Smooth muscle cell (in vitro differentiated cells): Measurements from ENCODE around the gene MPO. TPM values are rescaled to one million over a fixed set of nuclear protein-coding genes. Genes with fewer than 3 reads are reported as not detected.

Experiments used
- DNase-seq: peaks from one replicate; lab custom pipeline; 2025; ENCODE audit not compliant: unreplicated experiment; lab: John Stamatoyannopoulos, UW
- H2AFZ ChIP-seq: fragments of 200-600 bp; sonication (generic); 2 replicates; pipeline ENCODE4 v1.6.0; 2016; ENCODE audit warnings: antibody characterized with exemption, low read depth, mild to moderate bottlenecking
- H3F3A ChIP-seq: fragments of 200-600 bp; sonication (generic); 2 replicates; pipeline ENCODE4 v1.6.0; 2017; ENCODE audit warnings: antibody characterized with exemption, low read depth
- H3K27ac ChIP-seq: fragments of 200-600 bp; sonication (generic); 2 replicates; pipeline ENCODE4 v1.5.1; 2016; ENCODE audit warnings: low read depth, mild to moderate bottlenecking
- H3K27me3 ChIP-seq: fragments of 200-600 bp; sonication (generic); 2 replicates; pipeline ENCODE4 v1.6.1; 2016; ENCODE audit warnings: low read depth, mild to moderate bottlenecking
- H3K36me3 ChIP-seq: fragments of 200-600 bp; sonication (generic); 2 replicates; pipeline ENCODE4 v1.5.1; 2016; ENCODE audit warnings: low read depth
- H3K4me1 ChIP-seq: fragments of 200-600 bp; sonication (generic); 2 replicates; pipeline ENCODE4 v1.5.1; 2016; ENCODE audit warnings: low read depth
- H3K4me2 ChIP-seq: fragments of 200-600 bp; sonication (generic); 2 replicates; pipeline ENCODE4 v1.6.0; 2016; ENCODE audit warnings: mild to moderate bottlenecking
- H3K4me3 ChIP-seq: fragments of 200-600 bp; sonication (generic); 2 replicates; pipeline ENCODE4 v1.5.1; 2016; ENCODE audit warnings: mild to moderate bottlenecking
- H3K79me2 ChIP-seq: fragments of 200-600 bp; sonication (generic); 2 replicates; pipeline ENCODE4 v1.6.0; 2016; ENCODE audit warnings: low read depth, mild to moderate bottlenecking
- H3K9ac ChIP-seq: fragments of 200-600 bp; sonication (generic); 2 replicates; pipeline ENCODE4 v1.6.0; 2016; ENCODE audit warnings: low read depth
- H3K9me3 ChIP-seq: fragments of 200-600 bp; sonication (generic); replicated peaks from 2 replicates; pipeline ENCODE4 v1.5.1; 2016; ENCODE audit warnings: low read depth
- H4K20me1 ChIP-seq: fragments of 200-600 bp; sonication (generic); 2 replicates; pipeline ENCODE4 v1.6.0; 2016; ENCODE audit warnings: low read depth
- CTCF ChIP-seq: fragments of 200-600 bp; sonication (generic); IDR thresholded peaks from 2 replicates; pipeline ENCODE4 v1.5.1; 2017; ENCODE audit warnings: borderline replicate concordance, mild to moderate bottlenecking, antibody characterized with exemption; ENCODE audit not compliant: insufficient read depth, poor library complexity, severe bottlenecking
- WGBS: methylation state at CpG from one replicate; pipeline ENCODE4 v1.1.7; 2016; ENCODE audit warnings: low lambda C conversion rate; 5-methylcytosine and 5-hydroxymethylcytosine counted together
- polyA plus RNA-seq: library from polyadenylated mRNA; unstranded; fragments of >200 nt; fragmentation: Nextera tagmentation; extraction: Ambion mirVana; gene quantifications from 2 replicates; pipeline ENCODE4 v1.2.1, GENCODE V29; 2016
- total RNA-seq: library from RNA; depleted of rRNA; stranded (reverse); fragments of >200 nt; gene quantifications from 2 replicates; pipeline ENCODE4 v1.2.3, GENCODE V29; 2014

The MPO gene
- total and polyA plus RNA-seq, 2 experiments from 2014 or later = 0.09 TPM; not detected in 1

DNA sequence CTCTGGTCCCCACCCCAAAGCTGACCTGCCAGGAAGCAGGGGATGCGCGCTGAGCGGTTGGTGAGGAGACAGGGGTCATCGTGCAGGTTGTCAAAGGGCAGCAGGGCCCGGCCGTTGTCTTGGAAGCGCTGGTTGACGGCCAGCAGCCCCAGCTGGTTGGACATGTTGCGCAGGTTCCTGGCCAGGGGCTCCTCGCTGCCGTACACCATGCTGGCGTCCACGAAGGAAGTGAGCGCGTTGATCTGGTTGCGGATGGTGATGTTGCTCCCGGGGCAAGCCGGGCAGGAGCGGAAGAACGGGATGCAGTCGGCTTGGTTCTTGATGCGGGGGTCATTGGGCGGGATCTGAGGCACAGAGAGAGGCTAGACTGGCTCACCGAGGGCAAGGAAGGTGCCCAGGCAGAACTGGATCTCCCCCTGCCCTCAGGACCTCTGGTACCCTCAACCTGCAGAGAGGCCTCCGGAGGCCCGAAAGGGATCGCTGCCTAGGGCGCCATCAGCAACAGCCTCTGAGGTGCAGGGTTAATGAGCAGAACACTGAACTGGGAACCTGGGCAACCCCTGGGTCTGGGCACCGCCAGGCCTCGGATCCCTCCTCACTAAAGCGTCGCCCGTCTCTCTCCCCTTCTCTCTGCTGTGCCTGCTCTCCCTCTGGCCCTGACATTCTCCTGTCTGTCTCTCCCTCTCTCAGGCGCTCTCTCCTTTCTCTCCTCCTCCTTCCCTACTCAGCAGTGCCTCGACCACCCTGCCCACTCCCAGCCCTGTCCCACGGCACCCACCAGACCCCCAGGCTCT lies 2.7 kb downstream of the MPO start:
- no peaks in the 10 kb centered on the region for H3K36me3 ChIP-seq
- no peak overlapping the region for H3K4me3 ChIP-seq
- H2AFZ ChIP-seq = no peak overlapping the region
- H3F3A ChIP-seq = no peaks in the 10 kb centered on the region
- H3K27me3 ChIP-seq = no peaks in the 10 kb centered on the region
- H3K4me1 ChIP-seq = no peaks in the 10 kb centered on the region
- no peak overlapping the region for H3K4me2 ChIP-seq
- TF ChIP-seq CTCF = no peak
- no peak for DNase-seq
- WGBS = 93% methylated on average over 35 of the region's 36 CpGs
- no peaks in the 10 kb centered on the region for H4K20me1 ChIP-seq
- H3K79me2 ChIP-seq = no peaks in the 10 kb centered on the region
- no peak overlapping the region for H3K9ac ChIP-seq
- H3K27ac ChIP-seq = no peak overlapping the region
- no peaks in the 10 kb centered on the region for H3K9me3 ChIP-seq

DNA sequence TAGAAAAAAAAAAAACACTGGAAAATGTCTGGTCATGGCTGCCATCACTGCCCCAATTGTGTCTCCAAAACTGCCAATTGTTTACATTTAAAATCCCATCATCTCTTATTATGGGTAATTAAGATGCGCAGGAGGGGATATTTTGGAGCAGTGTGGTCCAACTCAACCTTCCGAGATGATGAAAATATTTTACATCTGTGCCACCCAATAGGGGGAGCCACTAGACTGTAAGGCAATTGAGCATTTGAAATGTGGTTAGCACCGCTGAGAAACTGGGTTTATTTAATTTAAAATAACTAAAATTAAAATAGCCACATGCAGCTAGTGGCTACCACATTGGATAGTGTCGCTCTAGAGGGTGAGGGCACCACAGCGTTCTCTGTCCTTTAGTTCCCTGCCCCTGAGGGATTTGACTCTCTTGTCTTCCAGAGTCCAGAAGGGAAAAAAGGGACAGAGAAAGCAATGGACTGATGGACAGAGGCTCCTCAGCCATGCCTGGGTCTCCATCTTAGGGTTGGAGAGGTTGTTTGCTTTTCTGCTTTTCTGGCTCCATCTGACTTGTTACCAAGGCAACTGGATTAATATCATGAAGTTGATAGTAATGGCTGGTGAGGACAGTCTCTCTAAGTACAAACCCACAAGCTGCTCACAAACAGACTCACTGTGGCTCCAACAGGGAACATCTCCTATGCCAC lies 3.5 kb downstream of the MPO start:
- H3K4me1 ChIP-seq = no peaks in the 10 kb centered on the region
- no peak overlapping the region for H3K9ac ChIP-seq
- H2AFZ ChIP-seq = no peak overlapping the region
- no peak overlapping the region for H3K4me3 ChIP-seq
- no peaks in the 10 kb centered on the region for H3F3A ChIP-seq
- H3K79me2 ChIP-seq = no peaks in the 10 kb centered on the region
- H3K9me3 ChIP-seq = no peaks in the 10 kb centered on the region
- no peaks in the 10 kb centered on the region for H3K36me3 ChIP-seq
- TF ChIP-seq CTCF = peak; percentile 40
- no peaks in the 10 kb centered on the region for H3K27me3 ChIP-seq
- 66% methylated on average over 5 of the region's 5 CpGs for WGBS
- no peak overlapping the region for H3K4me2 ChIP-seq
- H4K20me1 ChIP-seq = no peaks in the 10 kb centered on the region
- DNase-seq = no peak
- no peak overlapping the region for H3K27ac ChIP-seq

DNA sequence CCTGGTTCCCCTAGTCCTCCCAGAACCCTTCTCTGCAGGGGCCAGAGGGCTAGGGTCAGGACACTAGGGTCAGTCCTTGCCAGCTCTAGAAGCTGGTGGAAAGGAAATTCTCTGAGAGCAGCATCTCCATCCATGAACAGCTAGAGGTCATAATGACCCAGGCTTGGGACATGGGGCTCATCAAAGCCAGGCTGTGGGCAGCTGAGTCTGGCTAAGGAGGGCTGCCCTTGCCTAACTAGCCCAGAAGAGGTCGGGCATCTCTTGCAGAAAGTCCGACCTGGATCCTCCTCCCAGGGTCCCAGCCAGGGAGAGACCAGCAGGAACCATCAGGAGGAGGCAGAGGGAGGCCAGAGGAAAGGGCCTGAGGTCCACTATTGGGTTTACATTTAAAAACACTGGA lies 4.3 kb downstream of the MPO start:
- no peak for TF ChIP-seq CTCF
- Histone ChIP-seq H2AFZ (no peak overlapping the region), H3F3A (no peaks in the 10 kb centered on the region), H3K4me3 (no peak overlapping the region), H3K4me2 (no peak overlapping the region), H3K79me2 (no peaks in the 10 kb centered on the region), H3K4me1 (no peaks in the 10 kb centered on the region), H4K20me1 (no peaks in the 10 kb centered on the region), H3K9ac (no peak overlapping the region), H3K9me3 (no peaks in the 10 kb centered on the region), H3K36me3 (no peaks in the 10 kb centered on the region), H3K27me3 (no peaks in the 10 kb centered on the region), H3K27ac (no peak overlapping the region)
- DNase-seq = no peak
- WGBS = 45% methylated on average over 2 of the region's 2 CpGs

DNA sequence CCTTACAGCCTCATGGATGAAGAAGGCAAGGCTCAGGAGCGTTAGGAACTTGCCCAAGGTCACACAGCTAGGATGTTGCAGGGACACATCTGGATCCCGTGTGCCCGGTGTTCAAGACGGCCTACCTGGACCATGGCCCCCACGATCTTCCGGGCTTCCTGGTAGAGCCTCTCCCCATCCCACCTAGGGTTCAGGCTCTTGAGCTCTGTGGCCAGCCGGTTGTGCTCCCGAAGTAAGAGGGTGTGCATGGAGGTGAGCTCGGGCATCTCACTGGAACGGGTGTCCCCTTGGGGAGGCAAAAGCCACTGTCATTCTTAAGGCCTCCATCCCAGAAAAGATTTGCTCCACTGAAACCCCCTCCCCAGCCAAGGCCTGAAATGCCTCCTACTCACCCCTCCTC lies 5.3 kb downstream of the MPO start:
- no peaks in the 10 kb centered on the region for H3F3A ChIP-seq
- DNase-seq = no peak
- H3K36me3 ChIP-seq = no peaks in the 10 kb centered on the region
- no peak for TF ChIP-seq CTCF
- no peak overlapping the region for H3K9ac ChIP-seq
- H2AFZ ChIP-seq = no peak overlapping the region
- WGBS = 93% methylated on average over 10 of the region's 10 CpGs
- H3K27me3 ChIP-seq = no peaks in the 10 kb centered on the region
- no peak overlapping the region for H3K4me3 ChIP-seq
- H3K4me1 ChIP-seq = no peaks in the 10 kb centered on the region
- H3K4me2 ChIP-seq = no peak overlapping the region
- H4K20me1 ChIP-seq = no peaks in the 10 kb centered on the region
- no peaks in the 10 kb centered on the region for H3K9me3 ChIP-seq
- H3K79me2 ChIP-seq = no peaks in the 10 kb centered on the region
- no peak overlapping the region for H3K27ac ChIP-seq
